H1 (cell line): ENCODE measurements around the gene C21orf91. TPM values are rescaled to one million over a fixed set of nuclear protein-coding genes. Genes with fewer than 3 reads are reported as not detected.

Experiments
- CTCF ChIA-PET: fragments of 300-600 bp; sonication (Branson Sonifier 250); formaldehyde crosslinking; loops from one replicate; lab custom pipeline; 2021; ENCODE audit not compliant: partially characterized antibody; lab: Charles Lee
- POLR2A ChIA-PET: fragments of 300-600 bp; sonication (Branson Sonifier 250); formaldehyde crosslinking; loops from one replicate; lab custom pipeline; 2021; ENCODE audit warnings: inconsistent platforms; ENCODE audit not compliant: partially characterized antibody; lab: Charles Lee
- DNase-seq, 2 experiments: peaks; one replicate each; pipeline versions ENCODE4 v3.0.0 to v3.0.0-alpha.2; 2010 to 2022; ENCODE audit warnings: low spot score in 2 of 2, low read depth in 1 of 2, mixed read lengths in 1 of 2
- FAIRE-seq: peaks from 2 replicates; lab custom pipeline; 2011; peaks lifted over from hg19 to GRCh38; lab: Jason Lieb, UNC
- H2AFZ ChIP-seq: 2 replicates; pipeline ENCODE4 v1.8.1; 2012; ENCODE audit warnings: low read length, inconsistent platforms
- H2AK5ac ChIP-seq: 2 replicates; pipeline ENCODE4 v1.6.1; 2013; ENCODE audit warnings: low read depth, low read length
- H2BK120ac ChIP-seq: replicated peaks from 2 replicates; pipeline ENCODE3; 2013; ENCODE audit warnings: low read depth, low read length, inconsistent platforms
- H2BK12ac ChIP-seq: 2 replicates; pipeline ENCODE4 v1.6.1; 2013; ENCODE audit warnings: low read depth, low read length
- H2BK15ac ChIP-seq: 2 replicates; pipeline ENCODE4 v1.6.1; 2013; ENCODE audit warnings: low read length
- H2BK20ac ChIP-seq: 2 replicates; pipeline ENCODE4 v1.6.1; 2013; ENCODE audit warnings: low read length
- H2BK5ac ChIP-seq: 2 replicates; pipeline ENCODE4 v1.6.1; 2013; ENCODE audit warnings: low read depth, low read length
- H3K14ac ChIP-seq: 2 replicates; pipeline ENCODE4 v1.6.1; 2013; ENCODE audit warnings: inconsistent platforms; ENCODE audit not compliant: insufficient read length
- H3K18ac ChIP-seq: 2 replicates; pipeline ENCODE4 v1.6.1; 2013; ENCODE audit warnings: low read length; ENCODE audit errors: extremely low read depth
- H3K23ac ChIP-seq: 2 replicates; pipeline ENCODE4 v1.6.1; 2013; ENCODE audit warnings: inconsistent platforms; ENCODE audit not compliant: insufficient read length
- H3K23me2 ChIP-seq: 2 replicates; pipeline ENCODE4 v1.6.1; 2013; ENCODE audit warnings: low read depth, low read length
- H3K27ac ChIP-seq: 2 replicates; pipeline ENCODE4 v1.6.1; 2011; ENCODE audit warnings: low read depth, low read length, inconsistent platforms
- H3K27me3 ChIP-seq, 4 experiments: replicated peaks in 1 of 4; 1 replicate in 1 of 4; 2 replicates in 3 of 4; pipeline versions ENCODE4 v1.6.1 to v1.8.1; 2011 to 2013; ENCODE audit warnings: low read length in 3 of 4, mild to moderate bottlenecking in 3 of 4, inconsistent platforms in 2 of 4, mixed read lengths in 2 of 4, moderate library complexity in 1 of 4; ENCODE audit not compliant: control insufficient read depth in 3 of 4, insufficient read depth in 3 of 4; ENCODE audit errors: extremely low read depth in 1 of 4
- H3K36me3 ChIP-seq, 4 experiments: 2 replicates each; pipeline versions ENCODE4 v1.6.1 to v1.8.1; 2011 to 2013; ENCODE audit warnings: mild to moderate bottlenecking in 4 of 4, low read length in 3 of 4, moderate library complexity in 2 of 4, control low read depth in 1 of 4, inconsistent platforms in 1 of 4; ENCODE audit not compliant: insufficient read depth in 4 of 4, control insufficient read depth in 2 of 4
- H3K4ac ChIP-seq: replicated peaks from 2 replicates; pipeline ENCODE3; 2013; ENCODE audit warnings: low read length, low read depth, mixed read lengths, inconsistent platforms; ENCODE audit not compliant: insufficient read length
- H3K4me1 ChIP-seq, 4 experiments: replicated peaks in 1 of 4; 1 replicate in 1 of 4; 2 replicates in 3 of 4; pipeline versions ENCODE4 v1.6.1 to v1.8.1; 2011 to 2013; ENCODE audit warnings: low read length in 3 of 4, inconsistent platforms in 2 of 4, mixed read lengths in 1 of 4; ENCODE audit not compliant: insufficient read depth in 4 of 4, control insufficient read depth in 3 of 4
- H3K4me2 ChIP-seq, 2 experiments: 2 replicates each; pipeline versions ENCODE4 v1.6.1 to v1.8.1; 2011 to 2013; ENCODE audit warnings: low read depth in 2 of 2, low read length in 2 of 2, control low read depth in 1 of 2, inconsistent platforms in 1 of 2, mild to moderate bottlenecking in 1 of 2; ENCODE audit not compliant: insufficient read depth in 1 of 2
- H3K4me3 ChIP-seq, 4 experiments: fragments of 200-600, 300-600 bp in 1 of 4; sonication (generic), shearing (Covaris generic), sonication (Bioruptor Twin) in 1 of 4; 2 replicates each; pipeline versions ENCODE4 v1.5.1 to v1.8.1; 2011 to 2016; ENCODE audit warnings: low read length in 4 of 4, low read depth in 3 of 4, control low read depth in 2 of 4, inconsistent platforms in 2 of 4, mild to moderate bottlenecking in 2 of 4, mixed read lengths in 1 of 4, moderate library complexity in 1 of 4; ENCODE audit not compliant: insufficient read depth in 2 of 4; ENCODE audit errors: extremely low read depth in 1 of 4
- H3K56ac ChIP-seq: replicated peaks from 2 replicates; pipeline ENCODE3; 2013; ENCODE audit warnings: low read depth, mild to moderate bottlenecking, mixed read lengths, low read length, inconsistent platforms; ENCODE audit not compliant: insufficient read length
- H3K79me1 ChIP-seq: 2 replicates; pipeline ENCODE4 v1.6.1; 2013; ENCODE audit warnings: low read depth, low read length, control low read depth
- H3K79me2 ChIP-seq, 2 experiments: 2 replicates each; pipeline versions ENCODE4 v1.6.1 to v1.8.1; 2012 to 2013; ENCODE audit warnings: low read length in 2 of 2, mild to moderate bottlenecking in 2 of 2, inconsistent platforms in 1 of 2; ENCODE audit not compliant: insufficient read depth in 2 of 2, control insufficient read depth in 1 of 2
- H3K9ac ChIP-seq, 4 experiments: replicated peaks in 1 of 4; 1 replicate in 1 of 4; 2 replicates in 3 of 4; pipeline versions ENCODE4 v1.6.1 to v1.8.1; 2011 to 2013; ENCODE audit warnings: low read depth in 3 of 4, low read length in 3 of 4, control low read depth in 2 of 4, mild to moderate bottlenecking in 2 of 4, moderate library complexity in 2 of 4, inconsistent platforms in 1 of 4; ENCODE audit errors: extremely low read depth in 1 of 4
- H3K9me3 ChIP-seq, 2 experiments: 2 replicates each; pipeline versions ENCODE4 v1.6.1 to v1.8.1; 2012 to 2013; ENCODE audit warnings: mild to moderate bottlenecking in 2 of 2, moderate library complexity in 2 of 2, control low read depth in 1 of 2, inconsistent platforms in 1 of 2, low read depth in 1 of 2, low read length in 1 of 2, mixed read lengths in 1 of 2; ENCODE audit not compliant: insufficient read depth in 2 of 2
- H4K20me1 ChIP-seq, 2 experiments: replicated peaks in 1 of 2; 2 replicates each; pipeline versions ENCODE3 to v1.8.1; 2011 to 2013; ENCODE audit warnings: inconsistent platforms in 2 of 2, low read length in 2 of 2, mild to moderate bottlenecking in 1 of 2; ENCODE audit not compliant: insufficient read depth in 2 of 2, control insufficient read depth in 1 of 2
- H4K5ac ChIP-seq: 2 replicates; pipeline ENCODE4 v1.6.1; 2013; ENCODE audit warnings: low read length, low read depth, mixed read lengths, inconsistent platforms; ENCODE audit not compliant: insufficient read length
- H4K8ac ChIP-seq: 2 replicates; pipeline ENCODE4 v1.8.0; 2013; ENCODE audit warnings: mild to moderate bottlenecking, moderate library complexity, low read length, inconsistent platforms; ENCODE audit not compliant: insufficient read depth; ENCODE audit errors: extremely low read depth
- H4K91ac ChIP-seq: replicated peaks from 2 replicates; pipeline ENCODE3; 2013; ENCODE audit warnings: low read length, mixed read lengths, inconsistent platforms; ENCODE audit not compliant: insufficient read length
- ASH2L ChIP-seq: fragments of 200-600, 300-600 bp; sonication (generic); IDR thresholded peaks from one replicate; pipeline ENCODE4 v1.7.1; 2017; ENCODE audit warnings: low read length
- BRCA1 ChIP-seq: IDR thresholded peaks from 2 replicates; pipeline ENCODE4 v1.6.1; 2012; ENCODE audit warnings: low read depth, low read length, improper control_type of control experiment
- MAFK ChIP-seq: IDR thresholded peaks from 2 replicates; pipeline ENCODE4 v1.6.1; 2012; ENCODE audit warnings: low read depth, mild to moderate bottlenecking, improper control_type of control experiment, low read length
- POU5F1 ChIP-seq: IDR thresholded peaks from 2 replicates; pipeline ENCODE4 v1.6.1; 2011; ENCODE audit warnings: low read depth, mild to moderate bottlenecking, low read length, moderate library complexity
- RXRA ChIP-seq: IDR thresholded peaks from 2 replicates; pipeline ENCODE4 v1.6.1; 2011; ENCODE audit warnings: low read depth, mild to moderate bottlenecking, low read length, moderate library complexity; ENCODE audit not compliant: insufficient read depth
- TEAD4 ChIP-seq: IDR thresholded peaks from 2 replicates; pipeline ENCODE4 v1.6.1; 2012; ENCODE audit warnings: low read depth, low read length, inconsistent platforms, mixed read lengths
- WGBS, 2 experiments: shearing (Covaris generic) in 1 of 2; methylation state at CpG; one replicate each; pipeline versions ENCODE4 v1.1.6 to v1.1.7; 2013 to 2015; ENCODE audit warnings: low lambda C conversion rate in 2 of 2, mixed read lengths in 2 of 2, inconsistent platforms in 1 of 2, low coverage in 1 of 2, missing lambda C conversion rate in 1 of 2; ENCODE audit not compliant: insufficient replicate concordance in 2 of 2, insufficient coverage in 1 of 2, insufficient read length in 1 of 2; ENCODE audit errors: extremely low coverage in 1 of 2, missing lambda C conversion rate in 1 of 2; 5-methylcytosine and 5-hydroxymethylcytosine counted together
- polyA plus RNA-seq, 7 experiments: library from polyadenylated mRNA; depleted of rRNA in 3 of 7; stranded (reverse) in 5 of 7; unstranded in 2 of 7; fragments of >200 nt in 5 of 7; fragments of 200-250 nt in 2 of 7; gene quantifications; 1 replicate in 5 of 7; 2 replicates in 1 of 7; 4 replicates in 1 of 7; pipeline versions ENCODE4 v1.2.1 to v1.2.3, GENCODE V29; 2011 to 2013; ENCODE audit warnings: missing spikeins in 2 of 7, mixed read lengths in 2 of 7
- total RNA-seq: library from RNA; stranded (reverse); fragmentation: NEBNext Ultra II Directional; extraction: Animal tissue kit (Norgen Biotek cat#: 25700); gene quantifications from 2 replicates; pipeline ENCODE4 v1.2.1, GENCODE V29; 2021
- TF ChIP-seq, protein P1 (sequence below): IDR thresholded peaks from 2 replicates; pipeline ENCODE4 v1.6.1; 2012; ENCODE audit warnings: inconsistent platforms

The C21orf91 gene
- total and polyA plus RNA-seq, 2 of the 8 experiments (the other 6 are each of a cell fraction or from before 2014, with no cell fraction given) = 4.9 to 33.6 TPM

DNA sequence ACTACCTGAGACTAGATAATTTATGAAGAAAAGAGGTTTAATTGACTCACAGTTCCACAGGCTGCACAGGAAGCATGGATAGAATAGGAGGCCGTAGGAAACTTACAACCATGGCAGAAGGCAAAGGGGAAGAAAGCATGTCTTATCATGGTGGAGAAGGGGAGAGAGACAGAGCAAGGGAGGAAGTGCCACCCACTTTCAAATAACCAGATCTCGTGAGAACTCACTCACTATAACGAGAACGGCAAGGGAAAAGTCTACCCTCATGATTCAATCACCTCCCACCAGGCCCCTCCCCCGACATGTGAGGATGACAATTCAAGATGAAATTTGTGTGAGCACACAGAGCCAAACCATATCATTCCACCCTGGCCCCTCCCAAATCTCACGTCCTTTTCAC lies 4.7 kb upstream of the C21orf91 start:
- WGBS, 2 experiments = 84% methylated on average over 6 of the region's 6 CpGs; no CpG with 5 or more reads in 1 of the 2 experiments
- Histone ChIP-seq H4K8ac (no peak overlapping the region), H4K5ac (no peak overlapping the region), H3K9ac (no peak overlapping the region), H3K23ac (no peak overlapping the region), H2AK5ac (no peak overlapping the region), H3K14ac (no peak overlapping the region), H4K20me1 (no peaks in the 10 kb centered on the region), H2BK5ac (no peak overlapping the region; the same call in 1 of the 2 replicates), H3K79me2 (no peaks in the 10 kb centered on the region), H3K18ac (no peak overlapping the region), H3K79me1 (no peaks in the 10 kb centered on the region), H3K56ac (no peak overlapping the region), H3K4me3 (no peak overlapping the region), H3K4ac (no peak overlapping the region), H2BK15ac (no peak overlapping the region), H2AFZ (no peak overlapping the region), H3K27ac (no peak overlapping the region), H2BK120ac (no peak overlapping the region), H3K4me1 (peaks cover 0 to 6% (median 3%) of the 10 kb centered on the region in 4 experiments; a peak in 4 of 7 replicates), H3K4me2 (no peak overlapping the region), H3K9me3 (no peaks in the 10 kb centered on the region), H4K91ac (no peak overlapping the region), H3K23me2 (no peaks in the 10 kb centered on the region)
- DNase-seq = no peak
- ChIA-PET POLR2A (no interaction called here), CTCF (no interaction called here)
- no peak for FAIRE-seq
- no peak for TF ChIP-seq MAFK
- TF ChIP-seq, protein P1, sequence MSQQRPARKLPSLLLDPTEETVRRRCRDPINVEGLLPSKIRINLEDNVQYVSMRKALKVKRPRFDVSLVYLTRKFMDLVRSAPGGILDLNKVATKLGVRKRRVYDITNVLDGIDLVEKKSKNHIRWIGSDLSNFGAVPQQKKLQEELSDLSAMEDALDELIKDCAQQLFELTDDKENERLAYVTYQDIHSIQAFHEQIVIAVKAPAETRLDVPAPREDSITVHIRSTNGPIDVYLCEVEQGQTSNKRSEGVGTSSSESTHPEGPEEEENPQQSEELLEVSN = no peak
- TF ChIP-seq TEAD4 = no peak
- TF ChIP-seq POU5F1 = no peak
- no peak for TF ChIP-seq ASH2L
- TF ChIP-seq BRCA1 = no peak
- no peak for TF ChIP-seq RXRA
- TF ChIP-seq, all 59 proteins: peak for 0
- Histone ChIP-seq H2BK12ac (no peak overlapping the region), H3K36me3 (no peaks in the 10 kb centered on the region), H3K27me3 (no peaks in the 10 kb centered on the region), H2BK20ac (no peak overlapping the region)
